ENCODE results near the gene IDH3A.
A peak's percentile ranks its signal among the peaks of the same experiment; 100 is the strongest.
"Not testable (repeated sequence)": the region's sequence is repeated elsewhere in the genome, so short reads cannot be mapped to it uniquely, and the experiment has no call there.

The IDH3A gene

GRCh38 chr15:78129751-78130287 is 19.3 kb upstream of the IDH3A start:
- DNase-seq: no peak

- no peak for DNase-seq
These were observed 18.5 kb upstream of the IDH3A start for GRCh38 chr15:78130466-78131294.

- peak; percentile 64 to 83 for DNase-seq
These were observed 17.7 kb upstream of the IDH3A start, which contains the start of gene CIB2 for GRCh38 chr15:78131295-78132061. TSS of gene CIB2 (minus strand) at chr15:78131445. CDS start at chr15:78131215, 230 bp downstream.

- DNase-seq: no peak
These were observed 15.4 kb upstream of the IDH3A start for GRCh38 chr15:78133801-78134200.

GRCh38 chr15:78139578-78139977 is 9.6 kb upstream of the IDH3A start:
- DNase-seq: no peak

GRCh38 chr15:78140292-78140691 is 8.9 kb upstream of the IDH3A start:
- DNase-seq: no peak

GRCh38 chr15:78142332-78142731 is 6.8 kb upstream of the IDH3A start:
- no peak for DNase-seq

GRCh38 chr15:78146425-78147154 is 2.6 kb upstream of the IDH3A start:
- DNase-seq: no peak

- DNase-seq: no peak
These were observed 1.6 kb upstream of the IDH3A start for GRCh38 chr15:78147566-78147965.

GRCh38 chr15:78148392-78149067 is 632 bp upstream of the IDH3A start:
- no peak for DNase-seq

- DNase-seq: peak; percentile 18 to 42
These were observed 916 bp downstream of the IDH3A start for GRCh38 chr15:78149805-78150751.

- DNase-seq: not testable (repeated sequence)
These were observed 1.9 kb downstream of the IDH3A start for GRCh38 chr15:78151075-78151474.

- no peak for DNase-seq
These were observed 5.8 kb downstream of the IDH3A start for GRCh38 chr15:78154955-78155354.

GRCh38 chr15:78155355-78155939 is 6.3 kb downstream of the IDH3A start:
- no peak for DNase-seq

GRCh38 chr15:78156653-78157052 is 7.5 kb downstream of the IDH3A start:
- DNase-seq: no peak

GRCh38 chr15:78157203-78157602 is 8.0 kb downstream of the IDH3A start:
- no peak for DNase-seq

GRCh38 chr15:78159395-78159794 is 10.2 kb downstream of the IDH3A start:
- DNase-seq: peak in 1 of 2 experiments; percentile 24

- DNase-seq: no peak
These were observed 12.9 kb downstream of the IDH3A start for GRCh38 chr15:78162038-78162437.

GRCh38 chr15:78164010-78164409 is 14.8 kb downstream of the IDH3A start:
- no peak for DNase-seq

- DNase-seq: no peak
These were observed 18.2 kb downstream of the IDH3A start for GRCh38 chr15:78167227-78167888.

All from NCI-H524 (cell line).